Suppressor macrophage treated with lipopolysaccharide for 4 hours (primary cell): Measurements from ENCODE around the gene GRIK3.

ENCODE experiments used
- DNase-seq: peaks from one replicate; pipeline ENCODE4 v3.0.0-alpha.2; 2020

The GRIK3 gene

DNA sequence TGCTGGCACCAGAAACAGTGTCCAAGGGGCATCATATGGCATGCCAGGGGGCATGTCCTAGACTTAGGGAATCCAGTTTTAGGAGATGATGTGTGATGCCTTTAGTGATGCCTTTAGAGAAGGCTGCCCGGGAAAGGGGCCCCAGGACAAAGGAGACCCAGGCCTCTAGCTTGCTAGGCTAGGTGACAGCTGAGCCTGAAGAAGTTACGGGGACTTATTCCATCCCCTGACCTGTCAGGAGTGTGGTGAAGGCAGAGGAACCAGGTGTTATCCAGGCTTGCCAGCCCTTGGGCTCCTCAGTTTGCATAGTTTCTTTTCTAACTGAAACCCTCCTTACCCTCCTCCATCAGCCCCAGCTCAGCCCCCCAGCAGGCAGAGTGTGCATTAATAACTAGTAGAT, 281.9 kb downstream of the GRIK3 start:
- DNase-seq = no peak

DNA sequence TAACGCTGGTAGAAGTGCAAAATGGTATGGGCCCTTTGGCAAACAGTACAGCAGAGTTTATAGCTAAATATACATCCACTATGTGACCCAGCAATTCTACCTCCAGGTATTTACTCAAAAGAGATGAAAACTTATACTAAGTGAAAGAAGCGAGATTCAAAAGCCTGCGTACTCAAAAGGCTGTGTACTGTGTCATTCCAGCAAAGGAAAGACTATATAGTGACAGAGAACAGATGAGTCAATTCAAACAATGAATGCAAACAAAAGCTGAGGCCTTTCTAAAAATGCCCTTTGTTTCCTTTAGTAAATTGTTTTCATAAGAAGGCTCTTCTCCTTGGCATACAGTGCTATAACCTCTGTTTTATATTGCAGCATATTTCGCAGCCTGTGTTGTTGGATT, 282.8 kb downstream of the GRIK3 start:
- no peak for DNase-seq

- no peak for DNase-seq
Measured at GRCh38 chr1:36748466-36748865, 285.8 kb downstream of the GRIK3 start.
